CD4-positive, alpha-beta T cell treated with Interleukin-17A for 1 hour (primary cell): ENCODE measurements around the gene CRACR2A.

ENCODE experiments used
- DNase-seq: peaks from one replicate; pipeline ENCODE4 v3.0.0-alpha.2; 2020

CRACR2A gene

GRCh38 chr12:3611860-3612703 lies 140.8 kb downstream of the CRACR2A start:
- DNase-seq = no peak

- no peak for DNase-seq
Measured at GRCh38 chr12:3607821-3608220, 145.1 kb downstream of the CRACR2A start.

GRCh38 chr12:3607039-3607720 lies 145.7 kb downstream of the CRACR2A start:
- no peak for DNase-seq

DNA sequence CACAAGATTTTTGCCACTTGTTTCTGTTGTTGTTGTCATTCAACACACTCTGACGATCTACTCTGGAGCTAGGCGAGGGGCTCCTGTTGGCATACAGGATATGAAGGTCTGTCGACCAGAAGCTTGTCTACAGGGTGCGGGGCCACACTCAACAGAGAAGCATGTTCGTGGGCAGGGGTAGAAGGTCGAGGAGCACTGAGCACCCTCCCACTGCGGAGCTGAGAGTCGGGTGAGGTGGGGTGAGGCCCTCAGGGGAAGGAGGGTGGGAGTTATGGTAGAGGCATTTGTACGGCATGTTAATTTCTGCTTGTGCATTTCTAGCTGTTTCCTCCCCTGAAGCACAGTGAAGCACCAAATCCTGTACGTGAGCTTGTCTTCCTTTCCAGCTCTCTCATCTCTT lies 146.8 kb downstream of the CRACR2A start:
- DNase-seq = no peak

DNA sequence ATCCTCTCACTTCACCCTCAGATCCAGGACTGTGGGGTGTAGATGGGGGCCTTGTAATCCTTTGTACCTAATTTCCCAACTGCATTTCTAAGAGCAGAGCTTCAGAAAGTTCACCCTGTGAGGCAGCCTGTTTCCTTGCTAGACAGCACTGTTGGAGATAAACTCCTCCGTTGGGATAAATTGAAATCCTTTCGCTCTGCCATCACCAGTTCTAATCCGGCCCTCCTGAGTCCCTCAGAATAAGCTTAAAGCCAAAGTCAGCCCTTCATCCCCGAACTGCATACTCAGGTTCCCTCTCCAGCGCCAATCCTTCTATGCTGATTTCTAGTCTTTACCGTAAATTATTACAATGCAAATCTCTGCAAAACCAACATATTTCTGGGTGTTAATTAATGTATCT lies 147.2 kb downstream of the CRACR2A start:
- DNase-seq = no peak

GRCh38 chr12:3604748-3605586 lies 147.9 kb downstream of the CRACR2A start:
- DNase-seq = no peak

DNA sequence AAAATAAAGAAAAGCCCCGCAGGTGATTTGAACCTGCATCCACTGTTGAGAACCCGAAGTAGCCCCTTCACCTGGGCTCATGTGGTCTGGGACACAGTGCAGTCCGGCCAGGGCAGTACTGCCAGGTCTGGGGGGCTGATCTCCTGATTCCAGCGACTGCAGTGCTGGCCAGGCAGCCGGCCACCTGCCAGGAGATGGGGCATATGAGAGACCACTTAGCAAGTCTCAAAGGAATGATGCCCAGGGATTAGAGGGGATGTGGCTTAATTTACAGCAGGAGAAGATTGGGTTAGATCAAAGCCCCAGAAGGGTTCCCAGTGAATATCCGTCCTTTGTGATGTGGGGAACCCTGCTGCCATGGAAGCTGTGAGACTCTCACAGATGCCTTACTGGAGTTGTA lies 148.6 kb downstream of the CRACR2A start:
- no peak for DNase-seq

DNA sequence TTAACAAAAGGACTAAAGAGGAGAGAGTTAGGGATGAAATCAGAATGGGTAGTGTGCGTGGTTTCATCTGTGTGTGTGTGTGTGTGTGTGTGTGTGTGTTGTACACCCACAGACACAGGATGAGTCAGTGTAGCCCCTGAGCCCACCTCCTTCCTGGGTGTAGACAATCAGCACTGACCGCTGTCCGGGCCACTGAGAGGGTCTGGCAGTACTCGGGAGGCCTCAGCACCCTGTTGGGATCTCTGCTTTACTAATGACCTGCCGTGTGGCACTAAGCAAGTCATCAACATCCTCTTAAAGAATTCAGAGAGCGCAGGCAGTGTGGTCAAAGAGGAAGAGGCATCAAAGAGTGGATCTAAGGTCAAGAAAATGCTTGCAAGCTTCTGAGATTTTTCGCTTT lies 149.3 kb downstream of the CRACR2A start:
- DNase-seq = no peak

DNA sequence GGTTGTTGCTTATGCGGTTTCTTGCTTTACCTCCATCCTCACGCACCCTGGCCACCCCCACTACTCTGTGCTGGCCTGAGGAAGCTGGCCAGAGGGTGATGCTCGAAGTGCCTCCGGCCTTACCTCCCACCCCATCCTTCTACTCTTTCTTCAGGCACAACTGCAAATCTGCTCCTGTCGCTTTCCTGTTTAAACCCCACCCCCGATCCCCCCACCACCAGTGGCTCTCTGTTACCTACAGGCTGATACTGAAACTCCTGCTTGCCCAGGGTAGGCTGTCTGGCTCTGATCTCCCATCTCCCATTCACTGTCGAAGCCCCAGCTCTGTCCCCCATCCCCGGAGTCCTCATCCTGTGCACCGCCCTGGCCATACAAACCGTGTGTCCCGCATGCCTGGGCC lies 150.4 kb downstream of the CRACR2A start:
- DNase-seq = no peak

- no peak for DNase-seq
Measured at GRCh38 chr12:3601461-3602150, 151.3 kb downstream of the CRACR2A start.

- DNase-seq = no peak
Measured at GRCh38 chr12:3600951-3601350, 152.0 kb downstream of the CRACR2A start.

GRCh38 chr12:3600039-3600720 lies 152.7 kb downstream of the CRACR2A start:
- no peak for DNase-seq

DNA sequence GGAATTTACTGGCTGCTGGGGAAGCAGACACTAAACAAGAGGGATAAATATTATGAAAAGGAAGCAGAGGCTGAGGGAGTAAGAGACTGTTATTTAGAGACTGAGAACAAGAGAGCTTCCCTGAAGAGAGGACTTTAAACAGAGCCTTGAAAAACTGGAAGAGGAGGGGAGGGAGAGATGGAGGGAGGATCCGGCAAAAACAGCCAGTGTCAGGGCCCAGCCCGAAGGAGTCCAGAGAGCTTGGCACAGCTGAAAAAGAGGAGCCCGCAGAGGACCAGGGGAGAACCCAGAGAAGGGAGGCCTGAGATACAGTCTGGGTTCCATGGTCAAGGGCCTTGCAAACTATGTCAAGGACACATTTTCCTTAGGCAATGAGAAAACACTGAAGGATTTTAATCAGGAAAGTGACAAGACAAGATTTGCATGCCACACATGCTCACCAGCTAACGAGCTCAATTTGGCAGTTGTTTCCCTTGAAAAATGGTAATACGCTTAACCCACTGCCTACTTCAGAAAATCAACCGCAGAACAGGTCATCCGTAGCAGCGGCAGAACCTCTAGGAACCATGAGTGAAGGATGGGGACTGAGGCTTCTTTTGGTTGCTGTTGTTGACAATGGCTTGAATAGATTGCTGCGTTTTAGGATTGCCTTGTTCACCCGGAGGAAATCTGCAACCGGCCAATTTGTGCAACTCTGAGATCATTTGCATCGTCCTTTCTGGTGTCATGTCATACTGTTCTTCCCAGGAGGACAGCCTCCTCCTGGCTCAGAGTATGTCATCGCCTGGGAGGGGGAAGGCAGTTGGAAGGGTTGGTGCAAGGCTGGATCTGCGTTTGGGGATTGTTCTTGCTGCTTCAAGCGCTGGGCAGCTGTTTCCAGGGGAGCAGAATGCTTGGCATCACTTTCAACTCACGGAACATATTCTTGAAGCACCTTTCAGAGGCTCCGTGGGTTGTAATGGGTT lies 153.7 kb downstream of the CRACR2A start:
- DNase-seq = no peak

DNA sequence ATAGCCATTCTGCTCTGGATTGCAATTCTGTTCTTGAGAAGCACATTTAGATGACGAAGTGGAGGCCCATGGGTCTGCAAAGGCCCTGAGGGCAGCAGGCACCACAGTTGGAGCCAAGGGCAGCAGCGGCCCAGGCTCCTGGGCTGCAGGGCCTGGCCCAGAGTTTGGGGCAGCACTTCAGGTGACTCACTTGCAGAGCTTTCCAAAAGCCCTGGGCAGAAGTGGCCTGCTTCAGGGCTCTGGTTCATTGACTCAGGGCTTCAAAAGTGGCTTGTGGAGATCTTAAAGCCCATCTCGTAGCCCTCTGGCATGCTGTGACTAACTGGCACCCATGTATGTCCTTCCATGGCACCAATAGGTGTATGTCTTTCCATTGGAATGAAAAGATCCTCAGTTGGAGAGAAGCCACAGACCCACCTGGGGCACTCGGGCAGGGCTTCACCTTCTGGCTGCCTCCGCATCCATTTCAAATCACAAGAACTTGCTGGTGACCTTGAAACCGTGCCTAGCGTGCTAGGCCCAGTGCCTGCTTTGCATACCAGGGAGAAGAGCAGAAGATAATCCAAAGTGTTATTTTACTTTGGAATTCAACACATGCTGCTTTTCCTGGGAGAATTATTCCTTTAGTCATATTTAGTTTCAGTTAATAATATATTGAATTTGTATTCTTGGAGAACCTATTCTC lies 155.2 kb downstream of the CRACR2A start:
- no peak for DNase-seq

GRCh38 chr12:3596703-3597415 lies 156.1 kb downstream of the CRACR2A start:
- DNase-seq = no peak

GRCh38 chr12:3595721-3596120 lies 157.2 kb downstream of the CRACR2A start:
- no peak for DNase-seq

GRCh38 chr12:3594966-3595365 lies 157.9 kb downstream of the CRACR2A start:
- no peak for DNase-seq

- no peak for DNase-seq
Measured at GRCh38 chr12:3593906-3594483, 158.9 kb downstream of the CRACR2A start.
